ENCODE data around the gene FAM200C.
A peak's percentile ranks its signal among the peaks of the same experiment; 100 is the strongest.

FAM200C gene

GRCh38 chr5:160366230-160366629 is 33.6 kb downstream of the FAM200C start:
- no peak for DNase-seq

- DNase-seq, result no peak
Observed at GRCh38 chr5:160363660-160364395, 36.0 kb downstream of the FAM200C start.

- DNase-seq, result no peak
Observed at GRCh38 chr5:160363211-160363610, 36.6 kb downstream of the FAM200C start.

DNA sequence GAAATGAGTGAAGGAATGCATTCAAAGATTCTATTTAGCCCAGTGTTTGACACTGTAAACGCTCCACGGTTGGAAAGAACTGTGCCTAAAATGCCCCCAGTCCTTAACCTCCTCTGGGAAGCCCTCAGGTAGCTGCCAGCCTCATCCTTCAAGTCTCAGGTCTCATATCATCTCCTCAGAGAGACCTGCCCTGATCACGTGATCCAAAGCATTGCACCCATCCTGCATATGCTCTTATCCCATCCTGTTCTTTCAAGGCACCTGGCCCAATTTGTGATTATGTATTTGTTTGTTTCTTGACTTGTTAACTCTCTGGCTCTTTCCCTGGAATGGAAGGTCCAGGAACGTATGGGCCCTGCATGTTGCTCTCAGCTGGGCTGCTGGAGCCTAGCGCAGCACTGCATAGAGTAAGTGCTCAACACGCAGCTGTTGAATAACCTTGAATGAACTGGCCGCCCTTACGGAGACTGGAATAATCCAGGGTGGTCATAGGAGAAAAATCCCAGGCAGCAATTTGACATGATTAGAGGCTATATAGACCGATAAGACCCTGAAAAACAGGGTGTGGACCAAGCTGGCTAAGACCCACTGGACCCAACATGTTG is 38.1 kb downstream of the FAM200C start:
- DNase-seq, result no peak

- DNase-seq, result no peak
Observed at GRCh38 chr5:160360310-160360709, 39.5 kb downstream of the FAM200C start.

DNA sequence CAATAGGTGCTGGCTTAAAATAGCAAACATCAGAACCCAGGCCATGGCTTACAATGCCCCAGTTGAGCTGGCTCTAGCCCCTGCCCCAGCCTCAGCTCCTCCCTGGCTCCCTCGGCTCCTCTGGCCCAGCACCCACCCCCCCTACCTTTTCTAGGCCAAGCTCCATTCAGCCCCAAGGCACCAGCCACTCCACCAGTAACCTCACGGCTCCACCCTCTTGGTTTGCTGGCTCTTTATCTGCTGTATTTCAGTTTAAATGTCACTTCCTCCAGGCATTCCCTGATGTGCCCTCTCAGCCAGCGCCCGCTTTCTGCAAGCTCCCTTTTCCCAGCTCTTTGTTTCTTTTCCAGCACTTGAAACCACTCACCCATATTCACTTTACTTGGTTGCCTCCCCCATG is 40.0 kb downstream of the FAM200C start:
- DNase-seq, result peak; percentile 62

GRCh38 chr5:160359242-160359641 is 40.6 kb downstream of the FAM200C start:
- no peak for DNase-seq

DNA sequence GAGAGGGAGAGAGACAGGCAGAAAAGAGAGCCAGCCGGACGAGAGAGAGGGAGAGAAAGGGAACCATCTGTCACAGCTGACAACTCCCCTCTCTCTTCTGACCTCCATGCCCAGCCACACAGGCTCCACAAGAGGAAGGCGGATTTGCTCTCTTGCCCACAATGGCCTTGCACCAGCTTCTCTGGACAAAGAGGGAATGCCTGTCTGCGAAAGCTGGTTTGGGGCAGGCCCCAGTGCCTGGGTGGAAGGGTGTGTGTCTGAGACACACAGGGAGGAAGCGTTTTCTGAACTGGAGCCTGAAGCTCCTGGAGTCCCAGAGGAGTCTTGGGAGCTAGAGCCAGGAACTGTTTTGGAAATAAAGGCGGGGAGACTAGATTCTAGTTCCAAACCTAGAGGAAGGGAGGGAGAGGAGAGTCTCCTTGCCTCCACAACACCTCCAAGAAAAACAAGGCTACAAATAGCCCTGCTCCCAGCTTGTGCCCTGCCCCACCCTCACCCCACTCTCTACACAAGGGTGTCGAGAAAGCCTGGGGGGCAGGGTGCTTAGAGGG is 41.9 kb downstream of the FAM200C start:
- DNase-seq, result no peak

DNA sequence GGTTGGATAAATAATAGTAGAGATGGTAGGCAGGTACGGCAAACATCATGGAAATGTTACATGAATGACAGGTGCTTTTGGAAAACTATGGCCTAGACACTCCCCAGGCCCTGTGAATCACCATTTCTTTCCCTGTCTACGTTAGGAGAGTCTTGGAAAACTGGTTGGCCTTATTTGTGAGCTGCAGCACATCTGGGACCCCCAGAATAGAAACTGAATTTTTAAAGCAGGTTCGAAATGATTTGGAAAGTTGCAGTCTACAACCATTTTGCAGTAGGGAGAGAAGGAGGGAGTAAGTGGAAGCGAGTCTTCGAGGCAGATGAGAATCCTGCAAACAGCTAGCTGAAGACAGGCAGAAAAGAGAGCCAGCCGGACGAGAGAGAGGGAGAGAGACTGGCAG is 42.5 kb downstream of the FAM200C start:
- DNase-seq, result no peak

- DNase-seq, result no peak
Observed at GRCh38 chr5:160356550-160357347, 43.1 kb downstream of the FAM200C start.

DNA sequence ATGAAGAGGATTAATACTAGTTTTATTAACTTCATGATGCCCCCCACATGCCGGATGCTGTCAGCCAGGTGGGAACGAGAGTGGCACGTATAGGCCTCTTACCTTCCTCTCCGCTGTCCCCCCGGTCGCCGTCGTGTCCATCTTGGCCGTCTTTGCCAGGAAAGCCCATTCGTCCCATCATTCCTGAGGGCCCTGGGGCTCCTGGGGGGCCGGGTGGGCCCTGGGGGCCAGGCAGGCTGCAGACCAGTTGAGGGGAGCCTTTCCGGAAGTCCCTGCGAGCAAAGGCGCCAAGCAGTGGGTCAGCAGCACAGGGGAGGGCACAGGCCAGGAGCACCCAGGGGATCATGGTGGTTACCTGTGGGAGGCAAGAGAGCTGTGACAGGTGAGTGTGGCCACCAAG is 45.2 kb downstream of the FAM200C start:
- DNase-seq, result no peak

GRCh38 chr5:160353379-160353778 is 46.5 kb downstream of the FAM200C start:
- DNase-seq, result no peak

- no peak for DNase-seq
Observed at GRCh38 chr5:160352308-160352707, 47.5 kb downstream of the FAM200C start.

GRCh38 chr5:160349935-160350303 is 49.9 kb downstream of the FAM200C start:
- no peak for DNase-seq

GRCh38 chr5:160349249-160349934 is 50.5 kb downstream of the FAM200C start:
- no peak for DNase-seq

- DNase-seq, result peak; percentile 89
Observed at GRCh38 chr5:160348080-160348479, 51.8 kb downstream of the FAM200C start.

DNA sequence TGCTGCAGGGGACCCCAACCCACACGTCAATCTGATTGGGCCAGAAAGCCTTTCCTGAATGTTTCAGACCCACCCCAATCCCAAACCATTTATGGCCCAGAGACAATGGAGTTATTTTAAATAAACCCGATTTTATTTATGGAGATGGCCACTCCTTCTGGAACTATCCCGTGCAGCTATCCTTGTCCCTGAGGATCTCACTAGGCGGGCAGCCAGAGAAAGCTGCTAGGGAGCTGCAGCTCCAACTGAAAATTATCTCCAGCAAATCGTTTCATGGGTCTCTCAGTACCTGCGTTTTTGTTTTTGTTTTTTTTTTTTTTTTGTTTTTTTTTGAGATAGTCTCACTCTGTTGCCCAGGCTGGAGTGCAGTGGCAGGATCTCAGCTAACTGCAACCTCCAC is 52.4 kb downstream of the FAM200C start:
- DNase-seq, result no peak

Measured in hematopoietic multipotent progenitor cell treated with erythropoietin and hydrocortisone succinate and interleukin-3 and kit ligand, for 4 days (in vitro differentiated cells).